GM12878 (cell line): Measurements from ENCODE around the gene KRT81. TPM values are rescaled to one million over a fixed set of nuclear protein-coding genes. Genes with fewer than 3 reads are reported as not detected.

Experiments used
- BCL11A ChIP-seq: IDR thresholded peaks from 2 replicates; pipeline ENCODE4 v1.6.1; 2011; ENCODE audit warnings: low read depth, low read length
- CTCF ChIP-seq, 3 experiments: IDR thresholded peaks in 2 of 3; conservative IDR thresholded peaks in 1 of 3; 2 replicates each; pipeline ENCODE4 v1.5.1; 2011; ENCODE audit warnings: low read depth in 3 of 3, low read length in 3 of 3, mild to moderate bottlenecking in 3 of 3, control low read depth in 2 of 3, moderate library complexity in 2 of 3, inconsistent platforms in 1 of 3, mixed read lengths in 1 of 3; ENCODE audit not compliant: control insufficient read depth in 2 of 3, insufficient read depth in 1 of 3; ENCODE audit errors: extremely low read depth in 1 of 3
- DPF2 ChIP-seq: fragments of 450-650 bp; IDR thresholded peaks from 2 replicates; pipeline ENCODE4 v1.6.1; 2017; ENCODE audit warnings: mild to moderate bottlenecking
- EP300 ChIP-seq, 2 experiments: fragments of 150-350 bp in 1 of 2; IDR thresholded peaks; 2 replicates each; pipeline ENCODE4 v1.6.1; 2011 to 2012; ENCODE audit warnings: low read depth in 2 of 2, low read length in 2 of 2, borderline replicate concordance in 1 of 2, improper control_type of control experiment in 1 of 2, inconsistent platforms in 1 of 2; ENCODE audit not compliant: control insufficient read depth in 1 of 2
- JUND ChIP-seq: IDR thresholded peaks from 2 replicates; pipeline ENCODE4 v1.6.1; 2012; ENCODE audit warnings: low read depth, mild to moderate bottlenecking, low read length, improper control_type of control experiment, moderate library complexity
- NR2C2 ChIP-seq: IDR thresholded peaks from 2 replicates; pipeline ENCODE4 v1.6.1; 2011; ENCODE audit warnings: borderline replicate concordance, low read depth; ENCODE audit not compliant: control insufficient read depth, insufficient read length
- SREBF1 ChIP-seq: IDR thresholded peaks from 2 replicates; pipeline ENCODE4 v1.6.1; 2012; ENCODE audit warnings: mild to moderate bottlenecking, low read length
- YBX1 ChIP-seq: fragments of 450-650 bp; IDR thresholded peaks from 2 replicates; pipeline ENCODE4 v1.6.1; 2016; ENCODE audit warnings: antibody characterized with exemption
- polyA plus RNA-seq, 11 experiments: library from polyadenylated mRNA; depleted of rRNA in 4 of 11; unstranded in 6 of 11; stranded (reverse) in 5 of 11; fragments of >200 nt; fragmentation: Nextera tagmentation in 4 of 11; fragmentation: Illumina TruSeq in 1 of 11; extraction: Ambion mirVana in 4 of 11; extraction: Trizol in 1 of 11; gene quantifications; 1 replicate in 1 of 11; 2 replicates in 10 of 11; pipeline versions ENCODE4 v1.2.1 to v1.2.3, GENCODE V29; 2011 to 2016; ENCODE audit warnings: inconsistent platforms in 2 of 11, missing spikeins in 2 of 11, low read depth in 1 of 11
- total RNA-seq, 4 experiments: library from RNA; depleted of rRNA in 3 of 4; stranded (reverse); fragments of >200 nt in 3 of 4; fragmentation: Illumina TruSeq in 1 of 4; extraction: Trizol in 1 of 4; gene quantifications; 2 replicates each; pipeline versions ENCODE4 v1.2.1 to v1.2.3, GENCODE V29; 2013 to 2021
- TF ChIP-seq, protein P1 (sequence below): fragments of 450-650 bp; IDR thresholded peaks from 2 replicates; pipeline ENCODE4 v1.6.1; 2017; ENCODE audit warnings: antibody characterized with exemption, mild to moderate bottlenecking, moderate library complexity

The KRT81 gene
- total and polyA plus RNA-seq, 10 of the 15 experiments (the other 5 are each of a cell fraction or from before 2014, with no cell fraction given) = 0.05 to 0.15 TPM; not detected in 8

DNA sequence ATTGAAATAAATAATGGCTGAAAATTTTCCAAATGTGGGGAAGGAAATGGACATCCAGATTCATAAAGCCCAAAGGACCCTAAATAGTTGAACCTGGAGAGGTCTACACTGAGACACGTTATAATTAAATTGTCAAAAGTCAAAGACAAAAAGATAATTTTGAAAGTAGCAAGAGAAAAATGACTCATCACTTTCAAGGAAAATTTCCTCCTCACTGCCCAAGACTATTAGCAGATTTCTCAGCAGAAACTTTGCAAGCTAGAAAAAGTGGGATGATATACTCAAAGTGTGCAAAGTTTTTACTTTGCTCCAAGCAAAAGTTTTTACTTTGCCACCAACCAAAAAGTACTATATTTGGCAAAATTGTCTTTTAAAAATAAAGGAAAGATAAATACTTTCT is 45.7 kb upstream of the KRT81 start (continued):
- TF ChIP-seq DPF2 (no peak), NR2C2 (no peak), SREBF1 (no peak), EP300 (IDR thresholded peaks at IDR 0.05; ENCODE audit: borderline replicate concordance in 1 of 2, control insufficient read depth in 1 of 2, low read depth in 2 of 2, low read length in 2 of 2) (no peak), YBX1 (no peak), CTCF (IDR thresholded peaks at IDR 0.05 in 2 of 3, conservative IDR thresholded peaks at IDR 0.05 in 1 of 3; ENCODE audit: control insufficient read depth in 2 of 3, extremely low read depth in 1 of 3, insufficient read depth in 1 of 3, low read depth in 3 of 3, low read length in 3 of 3) (no peak), JUND (no peak), BCL11A (no peak)
- TF ChIP-seq, protein P1, sequence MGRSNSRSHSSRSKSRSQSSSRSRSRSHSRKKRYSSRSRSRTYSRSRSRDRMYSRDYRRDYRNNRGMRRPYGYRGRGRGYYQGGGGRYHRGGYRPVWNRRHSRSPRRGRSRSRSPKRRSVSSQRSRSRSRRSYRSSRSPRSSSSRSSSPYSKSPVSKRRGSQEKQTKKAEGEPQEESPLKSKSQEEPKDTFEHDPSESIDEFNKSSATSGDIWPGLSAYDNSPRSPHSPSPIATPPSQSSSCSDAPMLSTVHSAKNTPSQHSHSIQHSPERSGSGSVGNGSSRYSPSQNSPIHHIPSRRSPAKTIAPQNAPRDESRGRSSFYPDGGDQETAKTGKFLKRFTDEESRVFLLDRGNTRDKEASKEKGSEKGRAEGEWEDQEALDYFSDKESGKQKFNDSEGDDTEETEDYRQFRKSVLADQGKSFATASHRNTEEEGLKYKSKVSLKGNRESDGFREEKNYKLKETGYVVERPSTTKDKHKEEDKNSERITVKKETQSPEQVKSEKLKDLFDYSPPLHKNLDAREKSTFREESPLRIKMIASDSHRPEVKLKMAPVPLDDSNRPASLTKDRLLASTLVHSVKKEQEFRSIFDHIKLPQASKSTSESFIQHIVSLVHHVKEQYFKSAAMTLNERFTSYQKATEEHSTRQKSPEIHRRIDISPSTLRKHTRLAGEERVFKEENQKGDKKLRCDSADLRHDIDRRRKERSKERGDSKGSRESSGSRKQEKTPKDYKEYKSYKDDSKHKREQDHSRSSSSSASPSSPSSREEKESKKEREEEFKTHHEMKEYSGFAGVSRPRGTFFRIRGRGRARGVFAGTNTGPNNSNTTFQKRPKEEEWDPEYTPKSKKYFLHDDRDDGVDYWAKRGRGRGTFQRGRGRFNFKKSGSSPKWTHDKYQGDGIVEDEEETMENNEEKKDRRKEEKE = no peak
